Upper lobe of left lung (tissue), 4 donors: Measurements from ENCODE around the gene GRIK2.

Experiments
- EP300 ChIP-seq, 4 donors: sonication (generic); formaldehyde crosslinking; IDR thresholded peaks; one replicate each; pipeline ENCODE4 v1.5.1; 2017; ENCODE audit warnings: antibody characterized with exemption in 4 of 4, control low read depth in 2 of 4
- POLR2A ChIP-seq, 4 donors: fragments of 450-650 bp; IDR thresholded peaks; one replicate each; pipeline ENCODE4 v1.5.1; 2016 to 2017; ENCODE audit warnings: antibody characterized with exemption in 4 of 4, mild to moderate bottlenecking in 2 of 4

DNA sequence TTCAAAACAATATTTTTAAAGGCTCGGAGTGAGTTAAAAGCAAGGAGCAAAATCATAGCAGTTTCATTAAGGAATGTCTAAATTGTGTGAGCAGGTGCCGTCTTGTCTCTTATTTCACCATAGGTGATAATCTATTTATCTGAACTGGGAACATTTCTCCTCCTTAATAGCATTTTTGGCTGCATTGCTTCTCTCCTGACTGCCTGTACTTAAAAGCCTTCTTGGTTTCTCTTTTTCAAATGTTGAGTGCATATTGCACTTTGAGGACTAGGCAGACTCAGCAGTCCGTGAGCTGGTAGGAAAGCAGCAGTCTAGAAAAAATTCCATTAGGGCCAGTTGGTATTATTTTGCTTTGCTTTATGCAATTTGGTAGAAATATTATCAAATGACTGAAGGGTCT, 645.9 kb downstream of the GRIK2 start:
- TF ChIP-seq EP300 (IDR thresholded peaks at IDR 0.05) (no peak), POLR2A (IDR thresholded peaks at IDR 0.05) (no peak)
